A673 (cell line): ENCODE results near the gene SOX6.

ENCODE experiments used
- CTCF ChIP-seq: fragments of 300-800, 200-600 bp; sonication (generic); conservative IDR thresholded peaks from 2 replicates; pipeline ENCODE4 v1.5.1; 2017; ENCODE audit warnings: low read depth, mild to moderate bottlenecking, antibody characterized with exemption, low read length, moderate library complexity, mixed read lengths
- EZH2 ChIP-seq: fragments of 200-600 bp; sonication (generic); IDR thresholded peaks from 2 replicates; pipeline ENCODE4 v1.6.1; 2017; ENCODE audit warnings: borderline replicate concordance, low read depth, mild to moderate bottlenecking, mixed read lengths, antibody characterized with exemption, low read length; ENCODE audit not compliant: poor library complexity, severe bottlenecking

GRCh38 chr11:16093889-16094653 is 262.3 kb downstream of the SOX6 start:
- TF ChIP-seq CTCF (no peak), EZH2 (no peak)
